Sigmoid colon (tissue), 7 donors: Measurements from ENCODE around the gene CDK9. TPM values are rescaled to one million over a fixed set of nuclear protein-coding genes. Genes with fewer than 3 reads are reported as not detected.

Experiments
- DNase-seq: peaks from one replicate; pipeline ENCODE4 v3.0.0-alpha.2; 2019
- H3K27ac ChIP-seq, 4 donors: fragments of 200-600 bp; sonication (generic); one replicate each; pipeline ENCODE4 v1.5.1; 2016 to 2019; ENCODE audit warnings: mild to moderate bottlenecking in 1 of 4
- H3K27me3 ChIP-seq, 3 donors: fragments of 200-600 bp; sonication (generic); one replicate each; pipeline ENCODE4 v1.5.1; 2019; ENCODE audit warnings: mild to moderate bottlenecking in 1 of 3
- H3K36me3 ChIP-seq, 4 donors: fragments of 200-600 bp; sonication (generic); one replicate each; pipeline ENCODE4 v1.5.1; 2016 to 2019
- H3K4me1 ChIP-seq, 4 donors: fragments of 200-600 bp; sonication (generic); one replicate each; pipeline ENCODE4 v1.5.1; 2017 to 2019
- H3K4me3 ChIP-seq, 4 donors: fragments of 200-600 bp; sonication (generic); one replicate each; pipeline ENCODE4 v1.5.1; 2017 to 2019; ENCODE audit warnings: mild to moderate bottlenecking in 2 of 4, moderate library complexity in 1 of 4
- H3K9me3 ChIP-seq, 4 donors: fragments of 200-600 bp in 3 of 4; sonication (generic) in 3 of 4; one replicate each; pipeline versions ENCODE4 v1.5.1 to v1.6.1; 2013 to 2019
- CTCF ChIP-seq, 4 experiments: fragments of 450-650 bp in 3 of 4; fragments of 200-600 bp in 1 of 4; IDR thresholded peaks; one replicate each; pipeline ENCODE4 v1.5.1; 2016 to 2019; ENCODE audit warnings: antibody characterized with exemption in 4 of 4, mild to moderate bottlenecking in 3 of 4, moderate library complexity in 2 of 4
- EP300 ChIP-seq, 4 donors: sonication (generic); formaldehyde crosslinking; IDR thresholded peaks; one replicate each; pipeline ENCODE4 v1.6.1; 2017; ENCODE audit warnings: antibody characterized with exemption in 4 of 4
- POLR2A ChIP-seq, 2 donors: fragments of 450-650 bp; IDR thresholded peaks; one replicate each; pipeline ENCODE4 v1.6.1; 2016; ENCODE audit warnings: antibody characterized with exemption in 2 of 2, mild to moderate bottlenecking in 2 of 2, moderate library complexity in 2 of 2
- POLR2AphosphoS5 ChIP-seq, 4 donors: sonication (generic); formaldehyde crosslinking; IDR thresholded peaks; one replicate each; pipeline ENCODE4 v1.6.1; 2017; ENCODE audit warnings: antibody characterized with exemption in 4 of 4
- WGBS, 2 donors: extraction: QIAGEN DNeasy Blood & Tissue Kit; methylation state at CpG; one replicate each; pipeline ENCODE4 v1.1.7; 2013; 5-methylcytosine and 5-hydroxymethylcytosine counted together
- intact Hi-C: fragments of 100-400 bp; cut with DNase I; formaldehyde crosslinking; loops from one replicate; pipeline ENCODE4 v1.15.1; 2023
- polyA plus RNA-seq, 3 donors: library from polyadenylated mRNA; stranded (reverse); fragments of 200-250 nt; gene quantifications; one replicate each; pipeline ENCODE4 v1.2.3, GENCODE V29; 2013
- total RNA-seq, 4 donors: library from RNA; depleted of rRNA; stranded (reverse); fragments of >200 nt; gene quantifications; one replicate each; pipeline ENCODE4 v1.1.0, GENCODE V29; 2016
- donor health status: healthy with polysubstance abuse.
- donor health status: Bipolar disorder and iron deficiency.
- donor health status: healthy.

Gene CDK9
- total and polyA plus RNA-seq, 7 donors: 28.9 to 77.2 (median 47.2) TPM

GRCh38 chr9:127767909-127768331 is 17.9 kb upstream of the CDK9 start:
- H3K4me3 ChIP-seq: no peak overlapping the region
- intact Hi-C loops: no loop called here
- H3K27ac ChIP-seq: peak overlapping the region; percentile 48 to 66 (median 52)
- DNase-seq: no peak
- 61 to 68% methylated on average over 13 of the region's 13 CpGs for WGBS, 2 donors
- no peaks in the 10 kb centered on the region for H3K9me3 ChIP-seq
- peaks cover 0 to 7% (median 0%) of the 10 kb centered on the region in 3 donors for H3K27me3 ChIP-seq
- TF ChIP-seq CTCF (IDR thresholded peaks at IDR 0.05): no peak
- no peak for TF ChIP-seq EP300 (IDR thresholded peaks at IDR 0.05)
- H3K4me1 ChIP-seq: peaks cover 0 to 12% (median 9%) of the 10 kb centered on the region in 4 donors
- H3K36me3 ChIP-seq: no peaks in the 10 kb centered on the region

DNA sequence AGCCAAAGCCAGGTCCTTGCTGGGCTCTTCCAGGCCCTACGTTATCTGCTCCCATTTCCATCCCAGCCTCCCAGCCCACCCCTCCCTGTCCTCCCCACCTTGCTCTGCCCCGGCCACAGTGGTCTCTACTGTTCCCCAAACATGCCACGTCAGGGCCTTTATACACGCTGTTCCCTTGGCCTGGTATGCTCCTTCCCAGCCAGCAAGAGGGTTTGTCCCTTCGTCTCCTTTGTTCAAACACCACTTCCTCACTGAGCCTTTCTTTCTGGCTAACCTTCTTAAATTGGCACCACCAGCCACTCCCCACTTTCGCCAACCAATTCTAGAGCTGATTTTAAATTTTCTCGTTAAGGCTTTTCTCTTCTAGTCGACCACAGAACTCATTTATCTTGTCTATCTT is 17.1 kb upstream of the CDK9 start:
- 69 to 76% methylated on average over 8 of the region's 8 CpGs for WGBS, 2 donors
- intact Hi-C loops: no loop called here

GRCh38 chr9:127769101-127769500 is 16.7 kb upstream of the CDK9 start:
- TF ChIP-seq POLR2AphosphoS5 (IDR thresholded peaks at IDR 0.05): no peak
- TF ChIP-seq EP300 (IDR thresholded peaks at IDR 0.05): no peak
- TF ChIP-seq CTCF (IDR thresholded peaks at IDR 0.05): no peak
- TF ChIP-seq POLR2A (IDR thresholded peaks at IDR 0.05): no peak
- Histone ChIP-seq H3K27me3 (peaks cover 0 to 7% (median 0%) of the 10 kb centered on the region in 3 donors), H3K36me3 (no peaks in the 10 kb centered on the region), H3K9me3 (no peaks in the 10 kb centered on the region), H3K4me1 (peaks cover 0 to 12% (median 9%) of the 10 kb centered on the region in 4 donors), H3K4me3 (no peak overlapping the region), H3K27ac (peak overlapping the region in 3 of 4 donors; percentile 48 to 66 (median 48))
- 88 to 92% methylated on average over 5 of the region's 5 CpGs for whole genome bisulfite sequencing, 2 donors
- intact Hi-C loops: no loop called here
- DNase-seq: no peak

More for the DNA sequence above, 17.1 kb upstream of the CDK9 start:
- DNase-seq: no peak
- H3K36me3 ChIP-seq: no peaks in the 10 kb centered on the region
- H3K4me3 ChIP-seq: no peak overlapping the region
- peaks cover 0 to 7% (median 0%) of the 10 kb centered on the region in 3 donors for H3K27me3 ChIP-seq
- H3K9me3 ChIP-seq: no peaks in the 10 kb centered on the region
- H3K27ac ChIP-seq: peak overlapping the region; percentile 48 to 66 (median 52)
- peaks cover 0 to 12% (median 9%) of the 10 kb centered on the region in 4 donors for H3K4me1 ChIP-seq
- TF ChIP-seq EP300 (IDR thresholded peaks at IDR 0.05) (no peak), POLR2AphosphoS5 (IDR thresholded peaks at IDR 0.05) (no peak)

DNA sequence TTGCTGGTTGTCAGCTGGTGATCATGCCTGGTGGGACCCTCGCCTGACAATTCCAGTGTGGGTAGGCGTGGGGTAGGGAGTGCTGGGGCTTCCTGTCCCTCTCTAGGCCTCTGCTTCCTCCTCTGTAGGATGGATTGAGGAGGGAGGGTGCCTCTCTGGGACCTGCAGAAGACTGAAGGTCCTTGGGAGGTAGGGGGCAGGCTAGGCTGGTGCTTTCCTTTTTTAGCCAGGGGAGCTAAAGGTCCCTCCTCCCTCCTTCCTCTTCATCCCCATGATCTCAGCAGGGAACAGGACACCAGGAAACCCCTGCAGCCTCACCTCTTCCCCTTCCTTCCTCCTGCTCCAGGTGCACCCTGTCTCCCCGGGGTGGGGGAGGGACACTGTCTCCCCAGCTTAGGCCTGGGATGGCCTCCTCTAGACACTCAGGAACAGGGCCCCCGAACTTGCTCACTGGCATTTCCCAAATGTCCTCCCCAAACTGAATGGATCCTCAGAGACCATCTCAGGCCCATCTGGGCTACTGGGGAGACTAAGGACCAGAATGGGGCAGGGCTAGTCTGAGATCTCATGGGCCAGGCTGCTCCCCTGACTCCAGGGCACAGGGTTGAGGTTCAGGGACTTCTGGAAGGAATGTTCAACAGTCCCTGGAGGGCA is 15.8 kb upstream of the CDK9 start:
- Histone ChIP-seq H3K27me3 (no peaks in the 10 kb centered on the region), H3K4me3 (peak overlapping the region in 3 of 4 donors; percentile 50 to 57 (median 56)), H3K9me3 (no peaks in the 10 kb centered on the region), H3K27ac (peak overlapping the region; percentile 56 to 69 (median 63)), H3K36me3 (no peaks in the 10 kb centered on the region), H3K4me1 (peaks cover 0 to 12% (median 9%) of the 10 kb centered on the region in 4 donors)
- intact Hi-C loops: no loop called here
- DNase-seq: no peak
- TF ChIP-seq POLR2AphosphoS5 (IDR thresholded peaks at IDR 0.05): peak in 1 of 4 donors; percentile 22
- no peak for TF ChIP-seq EP300 (IDR thresholded peaks at IDR 0.05)
- TF ChIP-seq POLR2A (IDR thresholded peaks at IDR 0.05): no peak
- TF ChIP-seq CTCF (IDR thresholded peaks at IDR 0.05): no peak
- 54 to 75% methylated on average over 4 of the region's 4 CpGs for WGBS, 2 donors

GRCh38 chr9:127770583-127770904 is 15.3 kb upstream of the CDK9 start:
- no peaks in the 10 kb centered on the region for H3K9me3 ChIP-seq
- H3K27ac ChIP-seq: peak overlapping the region; percentile 56 to 69 (median 63)
- no peaks in the 10 kb centered on the region for H3K36me3 ChIP-seq
- peak overlapping the region; percentile 27 to 57 (median 53) for H3K4me3 ChIP-seq
- WGBS, 2 donors: 49 to 57% methylated on average over 3 of the region's 3 CpGs
- peaks cover 0 to 12% (median 9%) of the 10 kb centered on the region in 4 donors for H3K4me1 ChIP-seq
- intact Hi-C loops: no loop called here
- TF ChIP-seq POLR2A (IDR thresholded peaks at IDR 0.05): no peak
- TF ChIP-seq POLR2AphosphoS5 (IDR thresholded peaks at IDR 0.05): no peak
- H3K27me3 ChIP-seq: no peaks in the 10 kb centered on the region
- no peak for DNase-seq
